Small intestine (tissue), 16 donors: ENCODE results near the gene CXCL5. TPM values are rescaled to one million over a fixed set of nuclear protein-coding genes. Genes with fewer than 3 reads are reported as not detected.

Experiments
- DNase-seq, 2 donors: peaks; one replicate each; pipeline versions ENCODE4 v3.0.0 to v3.0.0-alpha.2; 2013
- FAIRE-seq: peaks from 2 replicates; lab custom pipeline; 2012; peaks lifted over from hg19 to GRCh38; lab: Jason Lieb, UNC
- H3K27ac ChIP-seq, 3 donors: one replicate each; pipeline ENCODE4 v1.5.1; 2013; ENCODE audit warnings: low read length in 2 of 3, mild to moderate bottlenecking in 2 of 3, control low read depth in 1 of 3, inconsistent platforms in 1 of 3, low read depth in 1 of 3, moderate library complexity in 1 of 3
- H3K27me3 ChIP-seq, 3 donors: one replicate each; pipeline ENCODE4 v1.6.1; 2013; ENCODE audit warnings: low read length in 3 of 3, inconsistent platforms in 1 of 3; ENCODE audit not compliant: control insufficient read depth in 3 of 3, insufficient read depth in 3 of 3
- H3K36me3 ChIP-seq, 3 donors: one replicate each; pipeline ENCODE4 v1.6.1; 2013; ENCODE audit warnings: low read length in 3 of 3, inconsistent platforms in 1 of 3, low read depth in 1 of 3, mild to moderate bottlenecking in 1 of 3, moderate library complexity in 1 of 3; ENCODE audit not compliant: control insufficient read depth in 3 of 3, insufficient read depth in 2 of 3
- H3K4me1 ChIP-seq, 3 donors: one replicate each; pipeline ENCODE4 v1.6.1; 2013; ENCODE audit warnings: low read length in 2 of 3, inconsistent platforms in 1 of 3, low read depth in 1 of 3, mild to moderate bottlenecking in 1 of 3, moderate library complexity in 1 of 3; ENCODE audit not compliant: control insufficient read depth in 3 of 3, insufficient read depth in 2 of 3
- H3K4me3 ChIP-seq, 3 donors: one replicate each; pipeline ENCODE4 v1.5.1; 2013; ENCODE audit warnings: low read length in 3 of 3, control low read depth in 1 of 3, inconsistent platforms in 1 of 3, low read depth in 1 of 3, mild to moderate bottlenecking in 1 of 3, moderate library complexity in 1 of 3
- H3K9me3 ChIP-seq, 2 donors: one replicate each; pipeline ENCODE4 v1.6.1; 2013; ENCODE audit warnings: low read depth in 1 of 2, low read length in 1 of 2; ENCODE audit not compliant: control insufficient read depth in 2 of 2, insufficient read depth in 1 of 2
- WGBS, 3 donors: extraction: QIAGEN DNeasy Blood & Tissue Kit; methylation state at CpG; one replicate each; pipeline ENCODE4 v1.1.7; 2013; 5-methylcytosine and 5-hydroxymethylcytosine counted together
- long read RNA-seq, 10 donors: transcript quantifications; one replicate each; lab custom pipeline, GENCODE V29; 2026
- polyA plus RNA-seq, 4 donors: library from polyadenylated mRNA; stranded (reverse) in 3 of 4; unstranded in 1 of 4; fragments of 200-250 nt in 3 of 4; fragments of 120-200 nt in 1 of 4; gene quantifications; one replicate each; pipeline versions ENCODE4 v1.2.1 to v1.2.3, GENCODE V29; 2013
- donor health status: healthy with polysubstance abuse.
- donor health status: control.
- donor health status: control.
- donor health status: Bipolar disorder and iron deficiency.
- donor health status: healthy.

The CXCL5 gene
- 1 to 10 TPM in 1 of 4 donors, under 1 TPM in 1, not detected in 2; 0.74 to 1.8 TPM for polyA plus RNA-seq
- long read RNA-seq, donor 1: 0 reads
- long read RNA-seq, donor 2: 0 reads
- long read RNA-seq, donor 3, partial matches to known transcripts: 0 of 2 reads
- long read RNA-seq, donor 3, other reads (novel, unspliced or antisense): 0 of 2 reads
- long read RNA-seq, donor 4: 0 reads
- long read RNA-seq, donor 5: 0 reads
- long read RNA-seq, donor 6: 0 reads
- long read RNA-seq, donor 7: 0 reads
- long read RNA-seq, donor 8: 0 reads
- long read RNA-seq, donor 9: 0 reads
- long read RNA-seq, donor 10: 0 reads

- 23 to 40% (median 36%) methylated on average over 46 of the region's 46 CpGs for WGBS, 3 donors
- Histone ChIP-seq H3K9me3 (no peaks in the 10 kb centered on the region), H3K36me3 (no peaks in the 10 kb centered on the region), H3K27me3 (peaks cover 0 to 6% (median 0%) of the 10 kb centered on the region in 3 donors), H3K27ac (no peak within 1 kb of the TSS), H3K4me1 (peaks cover 0 to 4% (median 2%) of the 10 kb centered on the region in 3 donors), H3K4me3 (peak within 1 kb of the TSS in 1 of 3 donors; percentile 35)
- FAIRE-seq (no peak), DNase-seq (peak in 1 of 2 donors; percentile 54)
These were observed at the start of gene CXCL5 for GRCh38 chr4:73998040-73999011. CXCL5 (minus strand) TSS chr4:73998677; CDS start chr4:73998581, 96 bp downstream.

GRCh38 chr4:74047152-74047551 is 48.7 kb upstream of the CXCL5 start:
- Histone ChIP-seq H3K36me3 (no peaks in the 10 kb centered on the region), H3K4me3 (no peak overlapping the region), H3K4me1 (no peaks in the 10 kb centered on the region), H3K27ac (no peak overlapping the region), H3K9me3 (no peaks in the 10 kb centered on the region), H3K27me3 (no peaks in the 10 kb centered on the region)
- 72 to 84% (median 80%) methylated on average over 1 of the region's 1 CpG for WGBS, 3 donors
- no peak for DNase-seq
- FAIRE-seq: no peak

GRCh38 chr4:74045772-74046171 is 47.3 kb upstream of the CXCL5 start:
- H3K27ac ChIP-seq: no peak overlapping the region
- no peaks in the 10 kb centered on the region for H3K36me3 ChIP-seq
- FAIRE-seq (no peak), DNase-seq (no peak)
- no peak overlapping the region for H3K4me3 ChIP-seq
- no peaks in the 10 kb centered on the region for H3K27me3 ChIP-seq
- 86 to 99% (median 95%) methylated on average over 2 of the region's 2 CpGs for WGBS, 3 donors
- no peaks in the 10 kb centered on the region for H3K9me3 ChIP-seq
- H3K4me1 ChIP-seq: no peaks in the 10 kb centered on the region

GRCh38 chr4:74045247-74045646 is 46.8 kb upstream of the CXCL5 start:
- 9 to 38% (median 36%) methylated on average over 3 of the region's 3 CpGs for WGBS, 3 donors
- no peak for DNase-seq
- H3K4me1 ChIP-seq: no peaks in the 10 kb centered on the region
- H3K27ac ChIP-seq: no peak overlapping the region
- H3K9me3 ChIP-seq: no peaks in the 10 kb centered on the region
- no peaks in the 10 kb centered on the region for H3K36me3 ChIP-seq
- no peak for FAIRE-seq
- H3K4me3 ChIP-seq: no peak overlapping the region
- no peaks in the 10 kb centered on the region for H3K27me3 ChIP-seq

- Histone ChIP-seq H3K9me3 (no peaks in the 10 kb centered on the region), H3K4me3 (no peak overlapping the region), H3K27ac (no peak overlapping the region), H3K27me3 (no peaks in the 10 kb centered on the region), H3K4me1 (no peaks in the 10 kb centered on the region), H3K36me3 (no peaks in the 10 kb centered on the region)
- 77 to 81% (median 80%) methylated on average over 3 of the region's 3 CpGs for WGBS, 3 donors
- FAIRE-seq (no peak), DNase-seq (no peak)
These were observed 46.2 kb upstream of the CXCL5 start for GRCh38 chr4:74044677-74045076.

- Histone ChIP-seq H3K9me3 (no peaks in the 10 kb centered on the region), H3K36me3 (no peaks in the 10 kb centered on the region), H3K4me1 (peaks cover 0 to 4% (median 0%) of the 10 kb centered on the region in 3 donors), H3K27me3 (no peaks in the 10 kb centered on the region), H3K27ac (no peak overlapping the region), H3K4me3 (no peak overlapping the region)
- no peak for FAIRE-seq
- WGBS, 3 donors: 7 to 54% (median 13%) methylated on average over 2 of the region's 2 CpGs
- peak; percentile 45 to 60 for DNase-seq
These were observed 44.2 kb upstream of the CXCL5 start for GRCh38 chr4:74042681-74043080.

- Histone ChIP-seq H3K36me3 (no peaks in the 10 kb centered on the region), H3K4me1 (peaks cover 0 to 10% (median 0%) of the 10 kb centered on the region in 3 donors), H3K9me3 (no peaks in the 10 kb centered on the region), H3K27me3 (no peaks in the 10 kb centered on the region), H3K4me3 (no peak overlapping the region), H3K27ac (no peak overlapping the region)
- no peak for FAIRE-seq
- no peak for DNase-seq
- WGBS, 3 donors: 38 to 48% (median 48%) methylated on average over 1 of the region's 1 CpG
These were observed 42.9 kb upstream of the CXCL5 start for GRCh38 chr4:74041418-74041817.

GRCh38 chr4:74039315-74039763 is 40.9 kb upstream of the CXCL5 start:
- Histone ChIP-seq H3K4me1 (peaks cover 0 to 10% (median 0%) of the 10 kb centered on the region in 3 donors), H3K27ac (no peak overlapping the region), H3K9me3 (no peaks in the 10 kb centered on the region), H3K36me3 (no peaks in the 10 kb centered on the region), H3K4me3 (peak overlapping the region in 2 of 3 donors; percentile 53 to 94), H3K27me3 (no peaks in the 10 kb centered on the region)
- WGBS, 3 donors: 21 to 24% (median 23%) methylated on average over 4 of the region's 4 CpGs
- FAIRE-seq (no peak), DNase-seq (no peak)
